Mammary epithelial cell (primary cell): ENCODE measurements around the gene PNKD.

ENCODE experiments used
- EZH2 ChIP-seq: IDR thresholded peaks from 2 replicates; pipeline ENCODE4 v1.6.1; 2012; ENCODE audit warnings: low read length, inconsistent platforms, borderline replicate concordance
- TF ChIP-seq, protein P1 (sequence below), 2 donors: IDR thresholded peaks in 1 of 2; conservative IDR thresholded peaks in 1 of 2; 2 replicates each; pipeline ENCODE4 v1.5.1; 2011 to 2012; ENCODE audit warnings: inconsistent platforms in 2 of 2, low read length in 2 of 2, mild to moderate bottlenecking in 2 of 2, control low read depth in 1 of 2, low read depth in 1 of 2; ENCODE audit not compliant: insufficient read depth in 1 of 2; ENCODE audit errors: extremely low read depth in 1 of 2

DNA sequence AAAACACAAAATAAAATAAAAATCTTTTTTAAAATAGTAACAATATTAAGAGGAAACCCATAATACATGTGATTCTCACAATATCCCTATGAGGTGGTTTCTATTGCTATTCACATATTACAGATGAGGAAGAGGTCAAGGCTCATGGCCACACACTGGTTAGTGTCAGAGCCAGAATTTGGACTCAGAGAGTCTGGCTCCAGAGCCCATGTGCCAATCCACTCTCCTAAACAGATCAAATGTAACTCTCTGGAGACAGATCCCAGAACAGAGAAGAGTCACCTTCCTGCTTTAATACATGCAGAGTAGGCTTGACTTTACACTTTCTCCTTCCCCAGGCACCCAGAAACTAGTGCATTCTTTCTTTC, 101.6 kb downstream of the PNKD start:
- TF ChIP-seq, protein P1, sequence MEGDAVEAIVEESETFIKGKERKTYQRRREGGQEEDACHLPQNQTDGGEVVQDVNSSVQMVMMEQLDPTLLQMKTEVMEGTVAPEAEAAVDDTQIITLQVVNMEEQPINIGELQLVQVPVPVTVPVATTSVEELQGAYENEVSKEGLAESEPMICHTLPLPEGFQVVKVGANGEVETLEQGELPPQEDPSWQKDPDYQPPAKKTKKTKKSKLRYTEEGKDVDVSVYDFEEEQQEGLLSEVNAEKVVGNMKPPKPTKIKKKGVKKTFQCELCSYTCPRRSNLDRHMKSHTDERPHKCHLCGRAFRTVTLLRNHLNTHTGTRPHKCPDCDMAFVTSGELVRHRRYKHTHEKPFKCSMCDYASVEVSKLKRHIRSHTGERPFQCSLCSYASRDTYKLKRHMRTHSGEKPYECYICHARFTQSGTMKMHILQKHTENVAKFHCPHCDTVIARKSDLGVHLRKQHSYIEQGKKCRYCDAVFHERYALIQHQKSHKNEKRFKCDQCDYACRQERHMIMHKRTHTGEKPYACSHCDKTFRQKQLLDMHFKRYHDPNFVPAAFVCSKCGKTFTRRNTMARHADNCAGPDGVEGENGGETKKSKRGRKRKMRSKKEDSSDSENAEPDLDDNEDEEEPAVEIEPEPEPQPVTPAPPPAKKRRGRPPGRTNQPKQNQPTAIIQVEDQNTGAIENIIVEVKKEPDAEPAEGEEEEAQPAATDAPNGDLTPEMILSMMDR (conservative IDR thresholded peaks at IDR 0.05 in 1 of 2, IDR thresholded peaks at IDR 0.05 in 1 of 2; ENCODE audit: extremely low read depth in 1 of 2, insufficient read depth in 1 of 2, low read depth in 1 of 2, low read length in 2 of 2) = no peak
- no peak for TF ChIP-seq EZH2
